Epithelial cell of proximal tubule (primary cell): ENCODE results near the gene NME7. TPM values are rescaled to one million over a fixed set of nuclear protein-coding genes. Genes with fewer than 3 reads are reported as not detected.

Experiments used
- DNase-seq: peaks from one replicate; pipeline ENCODE4 v3.0.0-alpha.2; 2011; ENCODE audit warnings: low read depth
- H3K4me3 ChIP-seq: 2 replicates; pipeline ENCODE4 v1.5.1; 2011; ENCODE audit warnings: low read depth, mild to moderate bottlenecking, low read length
- CTCF ChIP-seq: conservative IDR thresholded peaks from 2 replicates; pipeline ENCODE4 v1.5.1; 2012; ENCODE audit warnings: low read depth, mild to moderate bottlenecking, low read length
- total RNA-seq: library from RNA; depleted of rRNA; stranded (reverse); fragments of >200 nt; gene quantifications from 2 replicates; pipeline ENCODE4 v1.2.3, GENCODE V29; 2015

NME7 gene
- total RNA-seq, 1 donor from 2014 or later, result 50.9 TPM

- TF ChIP-seq CTCF, result no peak
- DNase-seq, result no peak
Measured at GRCh38 chr1:169160845-169161495, 206.6 kb downstream of the NME7 start.

GRCh38 chr1:169156580-169156979, 211.0 kb downstream of the NME7 start:
- no peak for TF ChIP-seq CTCF
- DNase-seq, result no peak
- H3K4me3 ChIP-seq, result no peak overlapping the region

More at GRCh38 chr1:169160845-169161495, 206.6 kb downstream of the NME7 start:
- H3K4me3 ChIP-seq, result no peak overlapping the region

- H3K4me3 ChIP-seq, result no peak overlapping the region
- no peak for TF ChIP-seq CTCF
- DNase-seq, result no peak
Measured at GRCh38 chr1:169155675-169156074, 211.9 kb downstream of the NME7 start.

- TF ChIP-seq CTCF, result no peak
- DNase-seq, result no peak
- no peak overlapping the region for H3K4me3 ChIP-seq
Measured at GRCh38 chr1:169151338-169151837, 216.2 kb downstream of the NME7 start.

GRCh38 chr1:169150641-169151337, 216.8 kb downstream of the NME7 start:
- no peak for DNase-seq
- no peak overlapping the region for H3K4me3 ChIP-seq
- no peak for TF ChIP-seq CTCF

GRCh38 chr1:169149555-169150286, 217.9 kb downstream of the NME7 start:
- no peak for DNase-seq
- H3K4me3 ChIP-seq, result no peak overlapping the region
- TF ChIP-seq CTCF, result no peak
